Measurements from ENCODE around the gene KHSRP. TPM values are rescaled to one million over a fixed set of nuclear protein-coding genes. Genes with fewer than 3 reads are reported as not detected.

Gene KHSRP
- total RNA-seq, 1 donor from 2014 or later: 102 TPM

GRCh38 chr19:6417713-6418561 lies 6.7 kb downstream of the KHSRP start:
- Histone ChIP-seq H3K27ac (no peak overlapping the region), H3K9me3 (no peaks in the 10 kb centered on the region), H3K27me3 (no peaks in the 10 kb centered on the region), H3K36me3 (peaks cover 0 to 76% of the 10 kb centered on the region in 2 donors), H3K4me1 (peaks cover 23% of the 10 kb centered on the region), H3K4me3 (no peak overlapping the region)
- intact Hi-C loops (cut with DNase I): no loop called here
- TF ChIP-seq POLR2AphosphoS5 (IDR thresholded peaks at IDR 0.05; ENCODE audit: insufficient read depth in 1 of 2, low read depth in 1 of 2) (no peak), CTCF (IDR thresholded peaks at IDR 0.05) (no peak), POLR2A (IDR thresholded peaks at IDR 0.05) (no peak)
- DNase-seq (ENCODE audit: extremely low spot score in 2 of 2): no peak

DNA sequence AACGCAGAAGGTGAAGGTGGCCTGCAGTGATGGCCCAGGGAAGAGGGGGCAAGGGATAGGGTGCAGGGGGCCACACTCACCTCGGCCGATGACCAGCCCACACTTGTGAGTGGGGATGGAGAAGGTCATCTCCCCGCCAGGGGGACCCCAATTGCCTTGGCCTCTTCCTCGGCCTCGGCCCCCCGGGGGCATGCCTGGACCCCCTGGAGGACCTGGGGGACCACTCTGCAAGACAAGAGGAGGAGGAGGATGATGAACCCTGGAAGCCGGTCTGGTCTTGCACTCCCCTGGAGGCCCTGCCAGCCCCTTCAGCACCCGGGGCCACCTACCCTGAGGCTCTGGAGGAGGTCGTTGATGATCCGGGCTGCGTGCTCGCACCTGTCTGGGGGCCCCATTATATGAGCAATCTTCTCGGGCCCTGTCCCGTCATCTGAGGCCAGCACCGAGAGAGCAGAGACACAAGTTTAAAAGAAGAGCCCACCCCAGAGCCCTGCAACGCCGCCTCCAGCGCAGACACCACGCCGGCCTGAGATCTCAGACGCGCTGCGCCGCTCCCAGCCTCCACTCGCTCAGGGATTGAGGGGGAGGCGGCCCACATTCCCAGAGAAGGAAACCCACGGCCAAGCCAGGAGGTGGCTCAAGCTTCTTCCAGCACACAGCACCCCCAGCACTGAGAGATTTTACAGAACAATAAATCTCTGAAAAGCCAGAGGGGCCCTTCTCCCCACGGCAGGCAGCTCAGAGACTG lies 7.8 kb downstream of the KHSRP start:
- Histone ChIP-seq H3K27ac (no peak overlapping the region), H3K36me3 (peaks cover 0 to 76% of the 10 kb centered on the region in 2 donors), H3K9me3 (no peaks in the 10 kb centered on the region), H3K27me3 (no peaks in the 10 kb centered on the region), H3K4me1 (peaks cover 23% of the 10 kb centered on the region), H3K4me3 (no peak overlapping the region)
- no peak for DNase-seq (ENCODE audit: extremely low spot score in 2 of 2)
- intact Hi-C loops (cut with DNase I): no loop called here
- TF ChIP-seq POLR2A (IDR thresholded peaks at IDR 0.05): no peak
- no peak for TF ChIP-seq CTCF (IDR thresholded peaks at IDR 0.05)
- TF ChIP-seq POLR2AphosphoS5 (IDR thresholded peaks at IDR 0.05; ENCODE audit: insufficient read depth in 1 of 2, low read depth in 1 of 2): no peak

GRCh38 chr19:6415591-6416190 lies 8.9 kb downstream of the KHSRP start:
- no peak for TF ChIP-seq POLR2A (IDR thresholded peaks at IDR 0.05)
- TF ChIP-seq POLR2AphosphoS5 (IDR thresholded peaks at IDR 0.05; ENCODE audit: insufficient read depth in 1 of 2, low read depth in 1 of 2): no peak
- no peak for TF ChIP-seq CTCF (IDR thresholded peaks at IDR 0.05)
- no peak for DNase-seq (ENCODE audit: extremely low spot score in 2 of 2)
- intact Hi-C loops (cut with DNase I): no loop called here
- Histone ChIP-seq H3K27ac (no peak overlapping the region), H3K27me3 (no peaks in the 10 kb centered on the region), H3K9me3 (no peaks in the 10 kb centered on the region), H3K36me3 (peaks cover 0 to 68% of the 10 kb centered on the region in 2 donors), H3K4me1 (peaks cover 12% of the 10 kb centered on the region), H3K4me3 (no peak overlapping the region)

DNA sequence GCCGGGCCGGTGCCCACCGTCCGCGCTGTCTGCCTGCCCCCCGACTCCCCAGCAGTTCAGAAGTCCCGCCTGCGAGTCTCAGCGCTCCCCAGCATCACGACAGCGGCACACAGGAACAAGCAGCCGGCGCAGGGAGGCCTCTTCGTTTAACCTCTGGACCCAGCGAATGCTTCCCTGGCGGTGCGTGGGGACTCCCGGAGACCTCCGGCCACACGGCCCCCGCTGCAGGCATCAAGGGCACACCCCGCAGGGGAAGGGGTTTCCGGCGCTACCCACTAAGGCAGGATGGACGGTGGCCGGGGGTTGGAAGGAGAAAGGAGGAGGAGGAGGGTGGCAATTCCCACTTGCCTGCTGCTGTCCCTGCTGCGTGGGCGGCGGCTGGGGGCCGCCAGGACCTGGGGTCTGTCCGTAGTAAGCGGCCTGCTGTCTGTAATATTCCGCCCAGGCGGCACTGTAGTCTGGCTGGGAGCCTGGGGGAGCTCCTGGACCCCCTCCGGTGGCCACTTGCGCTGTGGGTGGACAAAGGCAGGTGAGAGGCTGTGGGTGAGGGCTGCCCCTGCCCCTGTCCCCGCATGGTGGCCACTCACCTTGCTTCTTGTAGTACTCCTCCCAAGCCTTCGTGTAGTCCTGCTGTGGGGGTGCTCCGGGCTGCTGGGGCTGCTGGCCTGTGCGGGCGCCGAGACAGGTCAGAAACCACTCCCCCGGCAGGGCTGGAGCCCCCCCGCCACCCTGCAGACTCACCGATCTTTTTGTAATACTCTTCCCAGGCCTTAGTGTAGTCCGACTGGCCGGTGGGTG lies 9.6 kb downstream of the KHSRP start:
- Histone ChIP-seq H3K4me1 (peaks cover 12% of the 10 kb centered on the region), H3K4me3 (no peak overlapping the region), H3K9me3 (no peaks in the 10 kb centered on the region), H3K27ac (no peak overlapping the region), H3K27me3 (no peaks in the 10 kb centered on the region), H3K36me3 (peaks cover 0 to 61% of the 10 kb centered on the region in 2 donors)
- TF ChIP-seq POLR2AphosphoS5 (IDR thresholded peaks at IDR 0.05; ENCODE audit: insufficient read depth in 1 of 2, low read depth in 1 of 2) (no peak), POLR2A (IDR thresholded peaks at IDR 0.05) (no peak), CTCF (IDR thresholded peaks at IDR 0.05) (no peak)
- no peak for DNase-seq (ENCODE audit: extremely low spot score in 2 of 2)
- intact Hi-C loops (cut with DNase I): no loop called here

Measured in vagina (tissue), 2 donors.